Spleen (tissue), 11 donors: ENCODE results near the gene RPL35. TPM values are rescaled to one million over a fixed set of nuclear protein-coding genes. Genes with fewer than 3 reads are reported as not detected.

Source experiments
- DNase-seq: peaks from one replicate; pipeline ENCODE4 v3.0.0-alpha.2; 2020
- H3K27ac ChIP-seq, 8 donors: fragments of 200-600 bp; sonication (generic) in 7 of 8; 1 replicate in 4 of 8; 2 replicates in 4 of 8; pipeline versions ENCODE4 v1.5.0 to v1.8.0; 2016 to 2021; ENCODE audit warnings: inconsistent platforms in 4 of 8, mild to moderate bottlenecking in 4 of 8, moderate library complexity in 1 of 8
- H3K27me3 ChIP-seq, 7 donors: fragments of 200-600 bp; sonication (generic) in 6 of 7; replicated peaks in 1 of 7; 1 replicate in 4 of 7; 2 replicates in 3 of 7; pipeline versions ENCODE4 v1.5.0 to v1.8.0; 2016 to 2021; ENCODE audit warnings: inconsistent platforms in 3 of 7, mild to moderate bottlenecking in 1 of 7
- H3K36me3 ChIP-seq, 6 donors: fragments of 200-600 bp; sonication (generic) in 5 of 6; 1 replicate in 4 of 6; 2 replicates in 2 of 6; pipeline versions ENCODE4 v1.5.0 to v1.8.0; 2016 to 2021; ENCODE audit warnings: inconsistent platforms in 2 of 6
- H3K4me1 ChIP-seq, 6 donors: fragments of 200-600 bp; sonication (generic) in 5 of 6; 1 replicate in 3 of 6; 2 replicates in 3 of 6; pipeline versions ENCODE4 v1.5.0 to v1.8.0; 2016 to 2021; ENCODE audit warnings: inconsistent platforms in 3 of 6
- H3K4me3 ChIP-seq, 8 donors: fragments of 200-600 bp; sonication (generic) in 7 of 8; 1 replicate in 4 of 8; 2 replicates in 4 of 8; pipeline versions ENCODE4 v1.5.0 to v1.8.0; 2016 to 2021; ENCODE audit warnings: inconsistent platforms in 4 of 8, mild to moderate bottlenecking in 4 of 8, moderate library complexity in 2 of 8
- H3K9me3 ChIP-seq, 8 donors: fragments of 200-600 bp; sonication (generic) in 7 of 8; 1 replicate in 4 of 8; 2 replicates in 4 of 8; pipeline versions ENCODE4 v1.5.0 to v1.8.0; 2016 to 2021; ENCODE audit warnings: inconsistent platforms in 4 of 8
- POLR2A ChIP-seq, 3 donors: fragments of 450-650 bp; IDR thresholded peaks; one replicate each; pipeline ENCODE4 v1.5.1; 2017; ENCODE audit warnings: antibody characterized with exemption in 3 of 3, mild to moderate bottlenecking in 1 of 3
- POLR2AphosphoS5 ChIP-seq, 3 donors: sonication (generic); formaldehyde crosslinking; IDR thresholded peaks; one replicate each; pipeline ENCODE4 v1.5.1; 2017; ENCODE audit warnings: antibody characterized with exemption in 3 of 3
- WGBS, 5 donors: extraction: QIAGEN DNeasy Blood & Tissue Kit in 3 of 5; methylation state at CpG; one replicate each; pipeline versions ENCODE4 v1.1.5 to v1.1.7; 2013 to 2018; 5-methylcytosine and 5-hydroxymethylcytosine counted together
- intact Hi-C: fragments of 100-400 bp; cut with DNase I; formaldehyde crosslinking; loops from one replicate; pipeline ENCODE4 v1.15.0; 2023; ENCODE audit warnings: low total_unique reads
- polyA plus RNA-seq, 3 donors: library from polyadenylated mRNA; stranded (reverse); fragments of 200-250 nt; gene quantifications; one replicate each; pipeline ENCODE4 v1.2.1, GENCODE V29; 2013
- total RNA-seq, 7 donors: library from RNA; depleted of rRNA in 3 of 7; stranded (reverse); fragments of >200 nt in 3 of 7; fragmentation: NEBNext Ultra II Directional in 4 of 7; extraction: Animal tissue kit (Norgen Biotek cat#: 25700) in 4 of 7; gene quantifications; one replicate each; pipeline versions ENCODE4 v1.1.0 to v1.2.1, GENCODE V29; 2016 to 2021
- TF ChIP-seq, protein P1 (sequence below), 11 experiments: fragments of 200-600 bp in 7 of 11; fragments of 450-650 bp in 4 of 11; sonication (generic) in 4 of 11; IDR thresholded peaks in 8 of 11; conservative IDR thresholded peaks in 3 of 11; 1 replicate in 7 of 11; 2 replicates in 4 of 11; pipeline versions ENCODE4 v1.4.0 to v1.8.0; 2016 to 2021; ENCODE audit warnings: antibody characterized with exemption in 11 of 11, inconsistent platforms in 4 of 11, mild to moderate bottlenecking in 1 of 11
- donor health status: healthy with polysubstance abuse.
- donor health status: DM: no; HTN: no; CAD: no; lungs with moderate emphysema.
- donor health status: DM: no; HTN: no; CAD: no.
- donor health status: Bipolar disorder and iron deficiency.
- donor health status: healthy.
- donor health status: DM: no; HTN: no; CAD: no.
- donor health status: DM: yes; HTN: yes; CAD: no.

The RPL35 gene
- total and polyA plus RNA-seq, 10 donors: 873 to 8,208 (median 1,050) TPM

DNA sequence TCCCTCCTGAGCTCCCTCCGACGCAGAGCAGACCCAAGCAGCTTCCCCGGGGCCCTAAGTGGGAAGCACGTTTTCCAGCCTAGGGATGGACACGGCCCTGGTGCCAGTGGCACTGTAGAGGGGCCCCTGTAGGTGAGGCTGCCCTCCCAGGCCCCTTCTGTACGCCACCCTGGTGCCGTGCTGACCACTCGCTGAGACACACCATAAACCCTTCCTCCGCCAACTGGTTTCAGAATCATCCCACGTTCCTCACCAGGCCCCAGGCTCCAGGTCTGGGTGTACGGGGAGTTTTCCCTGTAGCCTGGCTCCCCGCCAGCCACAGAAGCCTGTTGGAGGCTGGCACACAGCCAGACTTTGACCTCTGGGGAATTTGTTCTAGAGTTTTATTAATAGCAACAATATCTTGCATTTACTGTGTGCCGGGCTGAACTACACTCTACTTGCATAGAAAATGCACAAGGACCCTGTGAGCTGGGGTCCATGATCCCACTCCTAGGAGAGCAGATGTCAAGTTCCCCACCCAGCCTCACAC, 26.7 kb downstream of the RPL35 start:
- peak overlapping the region in 1 of 8 donors; percentile 2 for H3K27ac ChIP-seq

DNA sequence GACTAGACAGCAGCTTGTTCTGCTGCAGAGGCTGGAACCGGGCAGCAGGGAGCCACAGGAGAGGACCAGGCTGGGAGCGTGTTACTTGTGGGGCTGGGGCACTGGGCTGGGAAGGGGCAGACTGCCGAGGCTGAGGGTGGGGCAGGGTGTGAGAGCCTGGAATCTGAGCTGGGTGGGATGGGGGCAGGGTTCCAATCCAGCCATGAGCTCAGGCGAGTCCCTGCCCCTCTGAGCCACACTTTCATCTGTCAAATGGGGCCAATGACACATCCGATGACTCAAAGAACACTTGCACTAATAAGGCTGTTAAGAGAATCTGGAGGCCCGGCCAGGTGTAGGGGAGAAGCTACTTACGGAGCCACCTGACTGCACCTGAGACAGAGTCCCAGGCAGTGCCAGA, 27.2 kb downstream of the RPL35 start:
- Histone ChIP-seq H3K36me3 (no peaks in the 10 kb centered on the region), H3K4me3 (no peak overlapping the region), H3K27me3 (peaks cover 0 to 16% (median 3%) of the 10 kb centered on the region in 7 donors), H3K4me1 (peaks cover 3 to 44% (median 27%) of the 10 kb centered on the region in 6 donors), H3K27ac (peak overlapping the region in 1 of 8 donors; percentile 2), H3K9me3 (no peaks in the 10 kb centered on the region)
- no peak for DNase-seq
- intact Hi-C loops: no loop called here
- TF ChIP-seq POLR2A (IDR thresholded peaks at IDR 0.05): no peak
- no peak for TF ChIP-seq POLR2AphosphoS5 (IDR thresholded peaks at IDR 0.05)
- TF ChIP-seq, protein P1, sequence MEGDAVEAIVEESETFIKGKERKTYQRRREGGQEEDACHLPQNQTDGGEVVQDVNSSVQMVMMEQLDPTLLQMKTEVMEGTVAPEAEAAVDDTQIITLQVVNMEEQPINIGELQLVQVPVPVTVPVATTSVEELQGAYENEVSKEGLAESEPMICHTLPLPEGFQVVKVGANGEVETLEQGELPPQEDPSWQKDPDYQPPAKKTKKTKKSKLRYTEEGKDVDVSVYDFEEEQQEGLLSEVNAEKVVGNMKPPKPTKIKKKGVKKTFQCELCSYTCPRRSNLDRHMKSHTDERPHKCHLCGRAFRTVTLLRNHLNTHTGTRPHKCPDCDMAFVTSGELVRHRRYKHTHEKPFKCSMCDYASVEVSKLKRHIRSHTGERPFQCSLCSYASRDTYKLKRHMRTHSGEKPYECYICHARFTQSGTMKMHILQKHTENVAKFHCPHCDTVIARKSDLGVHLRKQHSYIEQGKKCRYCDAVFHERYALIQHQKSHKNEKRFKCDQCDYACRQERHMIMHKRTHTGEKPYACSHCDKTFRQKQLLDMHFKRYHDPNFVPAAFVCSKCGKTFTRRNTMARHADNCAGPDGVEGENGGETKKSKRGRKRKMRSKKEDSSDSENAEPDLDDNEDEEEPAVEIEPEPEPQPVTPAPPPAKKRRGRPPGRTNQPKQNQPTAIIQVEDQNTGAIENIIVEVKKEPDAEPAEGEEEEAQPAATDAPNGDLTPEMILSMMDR (IDR thresholded peaks at IDR 0.05 in 8 of 11, conservative IDR thresholded peaks at IDR 0.05 in 3 of 11): no peak
- 81 to 93% (median 86%) methylated on average over 5 to 7 of the region's 7 CpGs for WGBS, 5 donors

More for the DNA sequence above, 26.7 kb downstream of the RPL35 start:
- H3K4me3 ChIP-seq: no peak overlapping the region
- no peaks in the 10 kb centered on the region for H3K36me3 ChIP-seq
- H3K9me3 ChIP-seq: no peaks in the 10 kb centered on the region
- TF ChIP-seq POLR2A (IDR thresholded peaks at IDR 0.05) (no peak), POLR2AphosphoS5 (IDR thresholded peaks at IDR 0.05) (no peak)
- TF ChIP-seq, protein P1 (IDR thresholded peaks at IDR 0.05 in 8 of 11, conservative IDR thresholded peaks at IDR 0.05 in 3 of 11): no peak
- peaks cover 3 to 49% (median 29%) of the 10 kb centered on the region in 6 donors for H3K4me1 ChIP-seq
- WGBS, 5 donors: 55 to 69% (median 61%) methylated on average over 8 to 13 of the region's 13 CpGs
- peaks cover 0 to 21% (median 3%) of the 10 kb centered on the region in 7 donors for H3K27me3 ChIP-seq
- intact Hi-C loops: no loop called here
- DNase-seq: no peak

DNA sequence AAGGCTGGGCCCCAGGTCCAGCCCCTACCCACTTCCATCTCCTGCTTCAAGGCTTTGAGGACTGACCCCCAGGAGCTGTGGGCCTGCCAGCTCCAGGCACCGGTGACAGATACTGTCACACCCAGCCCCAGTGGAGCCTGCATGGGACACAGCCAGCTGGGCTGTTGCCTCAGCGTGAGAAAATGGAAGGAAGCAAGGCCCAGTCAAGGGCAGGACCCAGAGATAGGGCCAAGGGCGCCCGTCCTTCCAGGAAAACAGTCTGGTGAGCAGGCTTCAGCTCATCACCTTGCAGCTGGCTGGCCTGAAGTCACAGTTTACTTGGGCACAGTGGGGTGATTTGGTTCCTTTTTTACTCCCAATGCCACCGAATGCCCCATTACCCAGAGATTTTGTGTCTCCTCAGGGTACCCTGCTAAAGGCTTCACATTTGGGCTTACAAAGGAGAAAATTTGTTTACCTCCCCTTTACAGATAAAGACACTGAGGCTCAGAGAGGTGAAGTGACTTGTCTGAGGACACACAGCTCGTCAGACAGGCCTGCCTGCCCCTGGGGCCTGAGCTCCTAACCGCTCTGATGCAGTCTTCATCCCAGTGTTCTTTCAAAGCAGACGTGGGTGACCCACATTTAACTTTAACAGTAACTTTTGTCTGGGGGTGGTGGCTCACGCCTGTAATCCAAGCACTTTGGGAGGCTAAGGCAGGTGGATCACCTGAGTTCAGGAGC, 30.0 kb downstream of the RPL35 start:
- peak; percentile 87 for DNase-seq

More for the DNA sequence above, 30.0 kb downstream of the RPL35 start:
- Histone ChIP-seq H3K27me3 (no peaks in the 10 kb centered on the region), H3K9me3 (no peaks in the 10 kb centered on the region), H3K4me1 (peaks cover 3 to 41% (median 24%) of the 10 kb centered on the region in 6 donors), H3K27ac (peak overlapping the region; percentile 17 to 84 (median 74)), H3K4me3 (peak overlapping the region in 2 of 8 donors; percentile 2 to 26), H3K36me3 (no peaks in the 10 kb centered on the region)
- WGBS, 5 donors: 44 to 70% (median 51%) methylated on average over 9 of the region's 9 CpGs
- TF ChIP-seq POLR2AphosphoS5 (IDR thresholded peaks at IDR 0.05): peak; percentile 80 to 86 (median 86)
- TF ChIP-seq, protein P1 (IDR thresholded peaks at IDR 0.05 in 8 of 11, conservative IDR thresholded peaks at IDR 0.05 in 3 of 11): no peak
- intact Hi-C loops: no loop called here
